Measurements from ENCODE around the gene S100A8.

The S100A8 gene

DNA sequence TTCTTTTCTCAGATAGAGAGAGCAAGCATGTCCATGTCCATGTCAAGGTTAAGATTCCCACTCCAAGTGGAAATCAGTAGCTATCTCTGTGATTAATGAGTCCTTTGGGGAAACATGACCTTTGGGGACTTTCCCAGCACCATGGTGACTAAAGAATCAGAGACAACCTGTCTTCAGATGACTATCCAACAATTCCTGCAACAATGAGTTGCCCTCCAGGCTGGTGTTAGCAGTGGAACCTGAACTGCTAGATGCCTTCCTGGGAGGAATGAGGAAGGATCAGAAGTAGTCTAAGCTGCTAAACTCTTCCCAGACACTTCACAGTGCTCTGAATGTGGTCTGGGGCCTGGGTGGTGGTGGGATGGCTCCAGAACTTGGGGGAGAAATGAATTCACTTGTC lies 26.7 kb downstream of the S100A8 start:
- intact Hi-C loops (cut with DNase I): no loop called here
- DNase-seq: no peak

DNA sequence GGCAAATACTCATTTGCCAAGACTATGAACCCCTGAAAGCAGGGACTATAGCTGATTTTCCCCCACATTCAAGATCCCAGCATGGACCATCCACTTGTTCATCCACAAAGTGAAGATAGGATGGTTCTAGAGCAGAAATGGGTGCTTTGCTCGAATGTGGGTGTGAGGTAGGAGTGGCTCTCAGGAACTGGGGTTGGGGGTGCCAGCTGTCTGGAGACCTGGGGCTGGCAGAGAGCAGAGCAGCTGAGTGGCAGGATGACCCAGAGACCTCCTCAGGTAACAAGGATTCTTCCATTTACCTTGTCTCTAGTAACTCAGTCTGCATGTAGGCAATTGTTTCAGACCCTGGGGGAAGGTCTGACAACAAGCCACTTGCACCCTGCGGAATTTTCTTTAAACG lies 27.2 kb downstream of the S100A8 start:
- intact Hi-C loops (cut with DNase I): no loop called here
- no peak for DNase-seq

DNA sequence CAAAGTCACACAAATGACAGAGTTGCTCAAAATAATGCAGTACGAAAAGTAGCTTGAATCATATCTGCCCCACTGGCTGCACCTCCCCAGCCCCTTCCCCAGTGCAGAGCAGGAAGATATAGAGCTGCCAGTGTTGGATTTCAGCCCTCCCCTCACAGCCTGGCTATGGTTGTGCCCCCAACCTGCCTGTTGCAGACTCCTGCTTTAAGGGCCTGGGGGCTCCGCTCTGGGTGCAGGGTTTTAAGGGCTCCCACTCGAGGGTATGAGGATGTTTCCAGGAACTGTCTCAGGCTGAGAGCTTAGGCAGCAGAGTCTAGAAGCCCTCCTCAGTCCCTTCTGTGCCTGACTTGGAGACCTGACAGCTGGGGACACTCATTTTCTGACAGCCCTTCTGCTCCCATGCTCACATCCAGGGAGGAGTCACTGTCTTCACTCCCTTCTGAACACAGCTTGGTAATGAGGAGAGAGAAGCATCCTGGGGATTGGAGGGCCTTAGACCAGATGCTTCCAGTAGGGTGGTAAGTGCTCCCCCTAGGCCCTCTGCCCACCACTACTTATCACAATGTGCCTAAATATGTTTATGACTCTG lies 28.6 kb downstream of the S100A8 start:
- intact Hi-C loops (cut with DNase I): no loop called here
- DNase-seq: no peak

DNA sequence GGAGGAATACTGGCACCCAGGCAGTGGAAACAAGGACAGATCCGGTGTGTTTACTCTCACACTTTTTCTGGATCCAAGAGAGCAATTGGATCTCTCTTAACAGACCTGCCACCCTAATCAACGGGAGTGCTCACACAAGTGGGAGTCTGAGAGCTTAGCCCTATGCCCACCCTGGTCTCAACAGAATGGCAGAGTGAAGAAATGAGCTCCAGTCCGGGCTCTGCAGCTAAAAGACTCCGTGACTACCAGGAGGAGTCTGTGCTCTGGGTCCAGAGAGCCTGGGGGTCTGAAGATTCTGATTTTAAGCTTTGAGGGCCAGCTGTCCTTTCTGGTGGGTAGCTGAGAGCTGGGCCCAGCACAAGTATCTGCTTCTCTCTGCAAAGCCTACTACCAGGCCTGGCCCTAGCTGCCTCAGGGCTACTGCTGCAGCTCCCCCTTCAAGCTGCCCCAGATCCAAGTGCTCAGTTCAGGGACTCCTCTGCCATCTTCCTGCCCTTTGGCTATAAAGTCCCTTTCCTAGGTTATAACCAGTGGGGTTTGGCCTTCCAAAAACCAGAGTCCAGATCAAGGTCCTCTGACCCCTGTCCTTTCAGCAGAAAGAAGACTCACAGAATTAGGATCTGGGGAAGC lies 29.3 kb downstream of the S100A8 start:
- no peak for DNase-seq
- intact Hi-C loops (cut with DNase I): no loop called here

DNA sequence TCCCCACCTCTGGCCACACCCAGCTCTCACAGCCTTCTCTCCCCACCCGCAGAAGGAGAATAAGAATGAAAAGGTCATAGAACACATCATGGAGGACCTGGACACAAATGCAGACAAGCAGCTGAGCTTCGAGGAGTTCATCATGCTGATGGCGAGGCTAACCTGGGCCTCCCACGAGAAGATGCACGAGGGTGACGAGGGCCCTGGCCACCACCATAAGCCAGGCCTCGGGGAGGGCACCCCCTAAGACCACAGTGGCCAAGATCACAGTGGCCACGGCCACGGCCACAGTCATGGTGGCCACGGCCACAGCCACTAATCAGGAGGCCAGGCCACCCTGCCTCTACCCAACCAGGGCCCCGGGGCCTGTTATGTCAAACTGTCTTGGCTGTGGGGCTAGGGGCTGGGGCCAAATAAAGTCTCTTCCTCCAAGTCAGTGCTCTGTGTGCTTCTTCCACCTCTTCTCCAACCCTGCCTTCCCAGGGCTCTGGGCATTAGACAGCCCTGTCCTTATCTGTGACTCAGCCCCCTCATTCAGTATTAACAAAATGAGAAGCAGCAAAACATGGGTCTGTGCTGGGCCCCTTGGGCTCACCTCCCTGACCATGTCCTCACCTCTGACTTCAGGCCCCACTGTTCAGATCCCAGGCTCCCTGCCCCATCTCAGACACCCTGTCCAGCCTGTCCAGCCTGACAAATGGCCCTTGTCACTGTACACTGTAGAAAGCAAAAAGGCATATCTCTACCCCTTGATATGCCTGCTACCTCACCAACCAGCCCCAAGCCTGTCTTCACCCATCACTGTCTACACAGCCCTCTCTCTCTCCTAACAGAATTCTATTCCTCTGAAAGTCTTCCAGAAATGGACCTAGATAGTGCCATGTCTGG lies 30.0 kb downstream of the S100A8 start:
- no peak for DNase-seq
- intact Hi-C loops (cut with DNase I): no loop called here

DNA sequence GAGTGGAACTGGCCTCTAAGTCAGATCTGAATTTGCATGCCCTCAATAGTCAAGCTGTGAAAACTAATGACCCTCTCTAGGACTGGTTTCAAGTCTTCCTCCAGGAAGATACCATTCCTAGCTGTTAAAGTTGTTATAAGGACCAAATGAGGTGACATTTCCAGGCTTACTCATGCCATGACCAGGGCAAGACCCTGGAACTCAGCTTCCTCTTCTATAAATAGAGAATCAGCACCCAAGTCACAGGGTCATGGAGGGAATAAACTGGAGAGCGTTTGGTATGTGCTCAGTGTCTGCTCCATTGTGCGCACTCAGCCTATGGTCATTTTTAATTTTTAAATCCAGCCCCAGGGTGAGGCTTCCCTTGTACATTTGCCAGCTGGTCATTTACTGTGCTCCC lies 30.7 kb downstream of the S100A8 start:
- no peak for DNase-seq
- intact Hi-C loops (cut with DNase I): no loop called here

DNA sequence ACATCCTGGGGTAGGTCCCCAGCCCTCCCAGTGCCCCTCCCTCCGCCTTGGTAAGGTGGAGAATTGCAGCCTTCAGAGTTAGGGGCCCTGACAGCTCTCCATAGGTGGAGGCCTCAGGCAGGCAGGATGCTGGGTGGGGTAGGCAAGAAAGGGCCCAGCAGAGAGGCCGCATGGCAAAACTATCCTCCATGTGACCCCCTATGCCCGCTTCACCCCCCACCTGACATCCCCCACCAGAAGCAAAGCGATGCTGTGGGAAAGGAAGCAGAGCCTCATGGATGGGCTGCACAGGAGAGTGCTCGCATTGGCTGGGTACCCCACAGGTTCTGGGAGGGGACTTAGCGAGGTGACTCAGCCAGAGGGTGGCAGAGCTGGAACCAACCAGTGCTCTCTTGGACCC lies 31.6 kb downstream of the S100A8 start:
- DNase-seq: no peak
- intact Hi-C loops (cut with DNase I): loop anchor here (10.0 kb wide), 1 partner anchor 206 kb away; the partner anchor contains the start of gene S100A2

DNA sequence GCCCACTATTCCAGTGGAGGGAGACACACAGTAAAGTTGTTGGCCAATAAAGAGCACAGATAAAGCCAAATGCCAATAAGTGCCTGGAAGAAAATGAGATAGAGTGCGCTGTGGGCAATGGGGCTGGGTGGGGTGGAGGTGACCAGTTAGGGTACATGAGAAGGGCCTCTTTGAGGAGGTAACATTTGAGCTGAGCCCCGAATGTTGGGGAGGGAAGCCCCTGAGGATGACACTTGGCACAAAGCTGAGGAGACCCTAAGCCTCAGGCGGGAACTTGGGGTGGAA lies 32.2 kb downstream of the S100A8 start:
- intact Hi-C loops (cut with DNase I): loop anchor here (10.0 kb wide), 1 partner anchor 206 kb away; the partner anchor contains the start of gene S100A2
- no peak for DNase-seq

DNA sequence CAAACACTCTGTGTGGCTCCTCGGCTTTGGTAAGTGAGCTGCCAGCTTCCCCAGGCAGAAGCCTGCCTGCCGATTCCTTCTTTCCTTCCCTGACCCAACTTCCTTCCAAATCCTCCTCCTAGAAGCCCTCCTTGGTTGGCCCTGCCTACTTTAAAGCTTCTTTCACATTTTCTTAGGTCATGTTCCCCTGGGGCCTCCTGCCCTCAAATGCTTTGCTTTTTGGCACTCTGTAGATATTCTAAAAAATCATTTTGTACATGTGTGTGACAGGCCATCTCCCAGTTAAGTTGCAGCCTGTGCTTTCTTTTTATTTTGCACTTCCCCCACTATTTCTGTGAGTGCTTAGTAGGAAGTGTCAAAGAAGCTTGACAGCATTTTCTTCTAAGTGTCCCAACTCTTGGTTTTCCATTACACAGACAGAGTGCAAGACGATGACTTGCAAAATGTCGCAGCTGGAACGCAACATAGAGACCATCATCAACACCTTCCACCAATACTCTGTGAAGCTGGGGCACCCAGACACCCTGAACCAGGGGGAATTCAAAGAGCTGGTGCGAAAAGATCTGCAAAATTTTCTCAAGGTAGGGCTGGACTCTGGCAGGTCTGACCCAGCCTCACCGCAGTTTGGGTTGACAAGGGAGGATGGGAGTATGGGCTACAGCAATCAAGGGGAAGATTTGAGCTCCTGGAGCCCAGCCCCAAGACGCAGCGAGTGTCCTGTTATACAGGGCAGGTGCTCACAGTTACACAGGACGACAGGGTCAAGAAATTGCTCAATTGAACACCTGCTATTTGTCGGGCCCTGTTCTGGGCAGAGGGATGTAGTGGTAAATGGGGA lies 32.8 kb downstream of the S100A8 start, which contains the start of gene S100A9:
Gene S100A9 (plus strand): TSS at position 2 of the 838 bp plus-strand sequence. CDS start 430 bp downstream, at position 432.
- no peak for DNase-seq
- intact Hi-C loops (cut with DNase I): loop anchor here (10.0 kb wide), 1 partner anchor 207 kb away; the partner anchor contains the start of gene S100A2

DNA sequence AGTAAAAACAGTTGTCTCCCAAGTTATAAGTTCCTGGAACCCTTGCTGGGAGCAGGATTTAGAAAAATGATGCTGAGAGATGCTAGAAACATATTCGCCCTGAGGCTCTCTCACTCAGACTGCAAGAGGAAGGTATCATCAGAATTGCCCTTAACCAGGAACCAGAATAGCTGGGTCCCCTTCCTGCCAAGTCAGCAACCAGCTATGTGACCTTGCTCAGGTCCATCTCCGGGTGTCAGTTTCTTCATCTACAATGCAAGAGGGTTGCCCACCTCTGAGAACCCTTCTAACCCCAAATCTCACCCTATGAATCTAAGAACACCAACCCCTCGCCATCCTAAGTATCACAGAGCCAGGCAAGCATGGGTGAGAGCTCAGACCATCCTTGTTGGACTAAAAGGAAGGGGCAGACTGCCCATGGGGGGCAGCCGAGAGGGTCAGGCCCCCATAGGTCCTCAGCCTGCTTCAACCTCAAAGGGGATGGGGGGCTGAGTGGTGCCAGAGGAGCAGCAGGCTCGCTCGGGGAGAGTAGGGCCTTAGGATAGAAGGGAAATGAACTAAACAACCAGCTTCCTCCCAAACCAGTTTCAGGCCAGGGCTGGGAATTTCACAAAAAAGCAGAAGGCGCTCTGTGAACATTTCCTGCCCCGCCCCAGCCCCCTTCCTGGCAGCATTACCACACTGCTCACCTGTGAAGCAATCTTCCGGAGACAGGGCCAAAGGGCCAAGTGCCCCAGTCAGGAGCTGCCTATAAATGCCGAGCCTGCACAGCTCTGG lies 33.6 kb downstream of the S100A8 start:
- intact Hi-C loops (cut with DNase I): loop anchor here (10.0 kb wide), 1 partner anchor 208 kb away; the partner anchor contains the start of gene S100A2
- peak in 3 of 10 donors; percentile 25 to 90 (median 26) for DNase-seq

DNA sequence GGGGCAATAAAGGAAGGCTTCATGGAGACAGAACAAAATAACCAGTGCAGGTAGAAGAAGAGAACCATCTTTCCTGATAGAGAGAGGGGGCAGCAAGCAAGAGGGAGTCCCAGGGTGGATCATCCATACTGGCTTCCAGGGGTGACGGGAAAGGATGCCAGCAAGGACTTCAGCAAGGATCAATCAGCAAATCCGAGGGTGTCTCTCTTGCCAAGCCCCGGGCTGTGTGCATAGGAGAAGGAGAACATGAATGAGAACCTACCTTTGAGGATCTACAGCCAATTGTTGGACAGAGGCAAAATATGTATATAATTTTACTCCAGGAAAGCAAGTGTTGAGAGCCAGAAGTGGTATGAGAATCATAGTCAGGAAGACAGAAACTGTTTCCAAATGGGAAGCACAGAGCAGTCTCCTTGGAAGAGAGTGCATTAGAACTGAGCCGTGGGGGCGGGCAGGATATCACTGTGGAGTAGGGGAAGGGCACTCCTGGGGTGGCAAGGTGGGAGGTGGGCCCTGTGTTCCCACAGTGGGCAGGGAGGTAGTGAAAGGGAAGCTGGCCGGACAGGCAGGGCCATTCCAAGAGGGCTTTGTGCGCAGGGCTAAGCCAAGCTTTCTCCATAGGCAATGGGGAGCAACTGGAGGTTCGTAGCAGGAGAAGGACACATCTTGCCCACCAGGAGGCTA lies 34.3 kb downstream of the S100A8 start:
- intact Hi-C loops (cut with DNase I): loop anchor here (10.0 kb wide), 1 partner anchor 208 kb away; the partner anchor contains the start of gene S100A2
- no peak for DNase-seq

DNA sequence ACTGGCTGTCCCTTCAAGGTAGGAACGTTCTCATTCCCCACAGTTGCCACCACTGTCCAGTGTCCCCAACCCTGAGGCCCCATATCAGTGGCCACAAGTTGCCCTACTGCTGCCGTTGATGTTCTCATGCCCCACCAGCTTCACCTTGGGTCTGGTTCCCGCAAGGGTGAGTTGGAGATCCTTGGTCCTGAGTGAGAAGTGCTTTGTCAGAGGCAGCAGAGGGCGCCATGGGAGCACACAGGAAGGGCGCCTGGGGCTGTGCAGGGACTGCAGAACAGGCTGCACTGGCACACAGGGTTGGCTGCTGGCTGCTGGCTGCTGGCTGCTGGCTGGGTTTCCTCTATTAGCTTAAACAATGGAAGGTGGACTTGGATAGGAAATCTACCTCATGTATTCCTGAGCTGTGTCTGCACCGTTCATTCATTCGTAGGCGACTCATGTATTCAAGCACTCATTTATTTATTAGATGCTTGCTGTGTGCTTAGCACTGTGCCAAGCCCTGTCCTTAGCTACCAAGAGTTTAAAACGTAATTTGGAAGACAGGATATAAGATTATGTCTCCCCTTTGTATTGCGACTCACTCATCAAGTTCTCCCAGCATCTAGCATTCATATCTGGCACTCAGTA lies 35.3 kb downstream of the S100A8 start:
- peak in 3 of 10 donors; percentile 29 to 88 (median 48) for DNase-seq
- intact Hi-C loops (cut with DNase I): loop anchor here (10.0 kb wide), 1 partner anchor 209 kb away; the partner anchor contains the start of gene S100A2

DNA sequence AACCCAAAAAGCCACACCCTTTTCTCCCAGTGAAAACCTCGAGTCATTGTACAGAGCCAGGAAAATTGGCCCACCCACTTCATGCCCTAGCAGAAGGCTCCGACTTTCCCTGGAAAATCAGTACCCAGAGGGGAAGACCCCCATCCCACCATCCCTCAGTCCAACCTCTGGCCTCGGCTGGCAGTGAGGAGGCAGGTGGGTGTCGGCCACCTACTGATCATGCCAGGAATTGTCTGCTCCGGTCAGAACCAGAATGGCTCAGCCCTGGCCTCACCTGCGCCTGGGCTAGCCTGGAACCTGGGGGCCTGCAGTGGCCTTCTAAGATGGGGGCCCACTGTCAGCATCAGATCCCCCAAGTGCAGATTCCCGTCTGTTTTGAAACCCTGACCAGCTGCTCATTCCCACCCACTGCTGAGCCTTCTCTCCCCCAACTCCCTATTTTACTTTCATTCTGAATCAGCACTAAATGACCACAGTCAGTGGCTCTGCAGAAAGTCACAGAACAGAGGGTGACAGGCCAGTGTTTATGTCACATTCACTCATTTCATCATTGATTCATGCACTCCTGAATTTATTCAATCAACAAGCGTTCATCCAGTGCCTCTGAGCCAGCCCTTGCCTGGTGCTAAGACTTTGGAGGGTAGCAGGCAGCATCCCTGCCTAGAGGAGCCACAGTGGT lies 36.2 kb downstream of the S100A8 start:
- intact Hi-C loops (cut with DNase I): loop anchor here (10.0 kb wide), 1 partner anchor 210 kb away; the partner anchor contains the start of gene S100A2
- no peak for DNase-seq

DNA sequence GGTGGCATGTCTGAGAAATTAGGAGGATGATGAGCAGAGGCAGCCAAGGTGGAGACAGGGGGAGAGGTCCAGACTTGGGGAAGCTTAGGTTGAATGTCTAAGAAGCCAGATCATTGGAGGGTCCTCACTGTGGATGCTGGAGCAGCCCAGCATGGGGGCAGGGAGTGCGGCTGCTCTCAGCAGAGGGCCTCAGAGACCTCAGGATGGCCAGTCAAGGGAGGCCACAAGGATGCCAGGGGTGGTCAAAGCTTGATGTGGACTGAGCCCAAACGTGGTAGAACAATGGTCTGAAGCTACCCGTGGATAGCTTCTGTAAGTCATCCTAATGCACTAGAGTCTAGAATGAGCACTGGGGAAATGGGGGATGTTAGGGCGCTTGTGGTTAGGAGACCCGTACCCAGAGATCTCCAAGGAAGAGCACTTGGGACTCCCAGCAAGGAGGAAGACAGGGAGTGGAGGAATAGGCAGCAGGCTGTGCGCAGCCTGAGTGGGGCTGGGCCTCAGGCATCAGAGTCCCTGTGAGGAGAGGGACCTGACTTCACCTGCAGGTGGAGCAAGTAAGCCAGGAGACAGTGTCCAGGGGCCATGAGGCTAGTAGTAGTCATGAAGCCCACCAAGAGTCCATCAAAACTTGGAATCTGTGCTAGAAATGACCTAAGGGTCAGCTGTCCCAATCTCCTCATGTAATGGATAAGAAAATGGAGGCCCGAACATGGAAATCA lies 37.5 kb downstream of the S100A8 start:
- no peak for DNase-seq
- intact Hi-C loops (cut with DNase I): loop anchor here (10.0 kb wide), 1 partner anchor 211 kb away; the partner anchor contains the start of gene S100A2

DNA sequence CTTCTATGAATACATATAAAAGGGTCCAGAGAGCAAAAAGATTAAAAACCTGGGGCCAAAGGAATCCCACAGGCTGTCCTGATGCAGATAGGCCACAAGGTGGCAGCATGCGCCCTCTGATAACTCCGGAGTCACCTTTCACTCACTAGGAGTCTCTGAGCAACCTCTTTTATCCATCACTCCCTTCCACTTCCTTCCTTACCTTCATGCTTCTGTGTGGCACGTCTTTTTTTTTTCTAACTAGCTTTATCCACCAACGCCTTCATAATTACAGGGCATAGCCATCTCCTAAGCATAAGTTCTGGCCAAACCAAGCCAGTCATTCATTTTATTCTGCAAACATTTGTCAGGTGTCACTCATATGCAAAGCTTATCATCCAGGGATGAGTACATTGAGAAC lies 38.4 kb downstream of the S100A8 start:
- peak; percentile 23 to 96 (median 75) for DNase-seq
- intact Hi-C loops (cut with DNase I): loop anchor here (1.0 to 10.0 kb wide), 2 partner anchors 143 to 212 kb away; partner anchors contain the start of gene S100A2

DNA sequence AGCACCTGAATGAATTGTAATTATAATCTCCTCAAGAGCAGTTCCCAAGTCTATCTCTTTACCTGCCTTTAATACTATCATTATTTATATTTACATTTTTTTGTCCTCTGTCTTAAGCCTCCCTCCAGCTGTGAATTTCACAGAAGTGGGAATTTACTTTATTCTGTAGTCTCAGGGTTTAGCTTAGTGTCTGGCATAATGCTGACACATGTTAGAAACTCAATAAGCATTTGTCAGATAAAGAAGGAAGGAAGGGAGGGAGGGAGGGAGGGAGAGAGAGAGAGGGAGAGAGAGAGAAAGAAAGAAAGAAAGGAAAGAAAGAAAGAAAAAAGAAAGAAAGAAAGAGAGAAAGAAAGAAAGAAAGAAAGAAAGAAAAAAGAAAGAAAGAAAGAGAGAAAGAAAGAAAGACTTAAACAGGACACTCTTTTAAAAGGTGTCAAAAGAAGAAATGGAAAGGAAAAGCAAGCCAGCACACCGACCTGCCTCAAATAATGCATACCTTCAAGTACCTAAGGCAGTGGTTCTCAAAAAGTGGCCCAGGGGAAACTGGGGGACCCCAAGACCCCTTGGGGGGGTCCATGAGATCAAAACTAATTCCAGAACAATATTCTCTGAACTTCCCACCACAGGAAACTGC lies 40.4 kb downstream of the S100A8 start:
- DNase-seq: no peak
- intact Hi-C loops (cut with DNase I): loop anchor here (10.0 kb wide), 1 partner anchor 214 kb away; the partner anchor contains the start of gene S100A2
